Right atrium auricular region (tissue), 2 donors: ENCODE results near the gene TRIM4. TPM values are rescaled to one million over a fixed set of nuclear protein-coding genes. Genes with fewer than 3 reads are reported as not detected.
"Not testable (repeated sequence)": the region's sequence is repeated elsewhere in the genome, so short reads cannot be mapped to it uniquely, and the experiment has no call there.

Source experiments
- DNase-seq: peaks from one replicate; pipeline ENCODE4 v3.0.0-alpha.2; 2019; ENCODE audit warnings: low spot score
- H3K27ac ChIP-seq, 2 donors: fragments of 200-600 bp; sonication (generic); 1 replicate in 1 of 2; 2 replicates in 1 of 2; pipeline ENCODE4 v1.5.1; 2016 to 2019
- H3K27me3 ChIP-seq, 2 donors: fragments of 200-600 bp; sonication (generic); one replicate each; pipeline versions ENCODE4 v1.5.1 to v1.6.0; 2017 to 2019
- H3K36me3 ChIP-seq: fragments of 200-600 bp; sonication (generic); one replicate; pipeline ENCODE4 v1.5.1; 2016
- H3K4me1 ChIP-seq, 2 donors: fragments of 200-600 bp; sonication (generic); one replicate each; pipeline versions ENCODE4 v1.5.1 to v1.6.0; 2017 to 2019
- H3K4me3 ChIP-seq, 2 donors: fragments of 200-600 bp; sonication (generic); 1 replicate in 1 of 2; 2 replicates in 1 of 2; pipeline ENCODE4 v1.5.1; 2017 to 2019; ENCODE audit warnings: mild to moderate bottlenecking in 1 of 2, moderate library complexity in 1 of 2
- H3K9me3 ChIP-seq, 2 donors: fragments of 200-600 bp; sonication (generic); one replicate each; pipeline ENCODE4 v1.5.1; 2019
- total RNA-seq, 2 donors: library from RNA; depleted of rRNA; stranded (reverse); fragments of >200 nt; gene quantifications; one replicate each; pipeline ENCODE4 v1.1.0, GENCODE V29; 2016
- TF ChIP-seq, protein P1 (sequence below), 2 donors: fragments of 200-600 bp; sonication (generic); IDR thresholded peaks; one replicate each; pipeline ENCODE4 v1.5.1; 2019; ENCODE audit warnings: antibody characterized with exemption in 2 of 2

Gene TRIM4
- total RNA-seq, 2 donors from 2014 or later, result 8.8 to 13.3 TPM

DNA sequence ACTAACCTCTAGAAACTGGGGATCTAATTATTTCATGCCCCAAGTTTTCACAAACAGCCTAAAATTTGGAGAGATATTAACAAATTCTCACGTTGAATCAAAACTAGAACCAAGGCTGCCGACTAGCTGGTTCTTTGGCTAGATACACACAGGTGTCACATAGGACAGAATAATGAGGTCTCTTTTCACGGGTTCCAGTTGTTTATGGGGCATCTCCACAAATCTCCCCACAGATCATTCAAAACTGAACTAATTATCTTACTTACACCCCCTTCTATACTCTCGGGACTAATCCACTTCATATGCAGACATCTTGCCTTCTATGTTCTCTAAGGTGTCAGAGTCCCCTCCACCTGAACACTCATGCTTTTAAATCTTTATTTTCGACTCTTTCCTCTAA is 26.1 kb downstream of the TRIM4 start:
- Histone ChIP-seq H3K36me3 (peaks cover 31% of the 10 kb centered on the region), H3K27me3 (no peaks in the 10 kb centered on the region), H3K9me3 (no peaks in the 10 kb centered on the region), H3K27ac (no peak overlapping the region), H3K4me1 (no peaks in the 10 kb centered on the region), H3K4me3 (no peak overlapping the region)
- TF ChIP-seq, protein P1, sequence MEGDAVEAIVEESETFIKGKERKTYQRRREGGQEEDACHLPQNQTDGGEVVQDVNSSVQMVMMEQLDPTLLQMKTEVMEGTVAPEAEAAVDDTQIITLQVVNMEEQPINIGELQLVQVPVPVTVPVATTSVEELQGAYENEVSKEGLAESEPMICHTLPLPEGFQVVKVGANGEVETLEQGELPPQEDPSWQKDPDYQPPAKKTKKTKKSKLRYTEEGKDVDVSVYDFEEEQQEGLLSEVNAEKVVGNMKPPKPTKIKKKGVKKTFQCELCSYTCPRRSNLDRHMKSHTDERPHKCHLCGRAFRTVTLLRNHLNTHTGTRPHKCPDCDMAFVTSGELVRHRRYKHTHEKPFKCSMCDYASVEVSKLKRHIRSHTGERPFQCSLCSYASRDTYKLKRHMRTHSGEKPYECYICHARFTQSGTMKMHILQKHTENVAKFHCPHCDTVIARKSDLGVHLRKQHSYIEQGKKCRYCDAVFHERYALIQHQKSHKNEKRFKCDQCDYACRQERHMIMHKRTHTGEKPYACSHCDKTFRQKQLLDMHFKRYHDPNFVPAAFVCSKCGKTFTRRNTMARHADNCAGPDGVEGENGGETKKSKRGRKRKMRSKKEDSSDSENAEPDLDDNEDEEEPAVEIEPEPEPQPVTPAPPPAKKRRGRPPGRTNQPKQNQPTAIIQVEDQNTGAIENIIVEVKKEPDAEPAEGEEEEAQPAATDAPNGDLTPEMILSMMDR (IDR thresholded peaks at IDR 0.05), result no peak
- DNase-seq, result no peak

DNA sequence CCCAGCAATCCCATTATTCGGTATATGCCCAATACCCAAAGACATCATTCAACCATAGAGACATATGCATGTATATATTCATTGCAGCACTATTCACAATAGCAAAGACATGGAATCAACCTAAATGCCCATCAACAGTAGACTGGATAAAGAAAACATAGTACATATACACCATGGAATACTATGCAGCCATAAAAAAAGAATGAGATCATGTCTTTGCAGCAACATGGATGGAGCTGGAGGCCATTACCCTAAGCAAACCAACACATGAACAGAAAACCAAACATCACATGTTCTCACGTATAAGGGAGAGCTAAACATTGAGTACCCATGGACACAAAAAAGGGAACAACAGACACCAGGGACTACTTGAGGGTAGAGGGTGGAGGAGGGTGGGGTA is 29.0 kb downstream of the TRIM4 start:
- H3K27ac ChIP-seq, result not testable (repeated sequence)

DNA sequence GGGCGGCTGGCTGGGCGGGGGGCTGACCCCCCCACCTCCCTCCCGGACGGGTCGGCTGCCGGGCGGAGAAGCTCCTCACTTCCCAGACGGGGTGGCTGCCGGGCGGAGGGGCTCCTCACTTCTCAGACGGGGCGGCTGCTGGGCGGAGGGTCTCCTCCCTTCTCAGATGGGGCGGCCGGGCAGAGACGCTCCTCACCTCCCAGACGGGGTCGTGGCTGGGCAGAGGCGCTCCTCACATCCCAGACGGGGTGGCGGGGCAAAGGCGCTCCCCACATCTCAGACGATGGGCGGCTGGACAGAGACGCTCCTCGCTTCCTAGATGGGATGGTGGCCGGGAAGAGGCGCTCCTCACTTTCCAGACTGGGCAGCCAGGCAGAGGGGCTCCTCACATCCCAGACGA is 31.0 kb downstream of the TRIM4 start:
- not testable (repeated sequence) for H3K4me1 ChIP-seq, H3K4me3 ChIP-seq, H3K27ac ChIP-seq, H3K9me3 ChIP-seq, H3K27me3 ChIP-seq, DNase-seq
- H3K36me3 ChIP-seq, result peaks cover 27% of the 10 kb centered on the region

More for the DNA sequence above, 29.0 kb downstream of the TRIM4 start:
- not testable (repeated sequence) for H3K9me3 ChIP-seq, DNase-seq, H3K4me1 ChIP-seq, H3K27me3 ChIP-seq, H3K4me3 ChIP-seq
- peaks cover 27% of the 10 kb centered on the region for H3K36me3 ChIP-seq

DNA sequence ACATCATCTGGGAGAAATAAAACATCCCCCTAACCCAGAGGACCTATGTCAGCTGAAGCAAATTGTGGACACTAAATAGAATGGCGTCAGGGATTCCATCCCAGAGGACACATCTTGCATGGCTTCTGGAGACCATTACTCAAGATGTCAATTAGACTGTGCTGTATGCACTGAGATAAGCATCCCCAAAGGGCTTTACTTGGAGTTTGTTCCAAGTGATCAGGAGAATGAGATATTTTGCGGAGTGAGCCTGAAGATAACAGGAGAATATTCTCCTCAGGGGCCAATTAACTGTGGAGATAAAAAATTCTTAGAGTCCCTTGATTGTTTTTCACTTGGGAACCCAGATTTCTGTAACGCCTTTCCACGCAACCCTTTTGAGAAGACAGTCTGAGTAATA is 38.0 kb downstream of the TRIM4 start:
- H3K9me3 ChIP-seq, result no peaks in the 10 kb centered on the region
- TF ChIP-seq, protein P1 (IDR thresholded peaks at IDR 0.05), result no peak
- H3K4me3 ChIP-seq, result no peak overlapping the region
- no peak for DNase-seq
- H3K36me3 ChIP-seq, result no peaks in the 10 kb centered on the region
- H3K4me1 ChIP-seq, result no peaks in the 10 kb centered on the region
- H3K27ac ChIP-seq, result no peak overlapping the region
- no peaks in the 10 kb centered on the region for H3K27me3 ChIP-seq

DNA sequence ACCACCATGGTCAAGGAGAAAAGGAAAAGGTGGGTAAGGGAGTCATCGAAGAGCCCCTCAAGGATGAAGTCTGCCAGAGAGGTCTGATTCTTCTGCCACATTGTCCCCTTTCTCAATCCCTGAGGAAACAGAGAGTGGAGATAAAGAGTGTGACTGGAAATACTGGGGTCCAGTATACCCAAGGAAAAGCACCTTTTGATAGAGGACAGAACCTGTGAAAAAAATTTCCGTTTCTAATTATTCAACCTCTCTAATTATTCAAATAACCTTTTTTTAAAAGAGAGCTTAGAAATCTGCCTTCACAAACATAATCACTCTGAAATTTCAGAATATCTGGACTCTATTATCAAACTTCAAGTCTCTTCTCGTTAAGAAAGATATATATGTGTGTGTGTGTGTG is 42.4 kb downstream of the TRIM4 start, which contains the start of gene OR2AE1:
TSS of gene OR2AE1 (minus strand) at position 101 of the 400 bp plus-strand sequence. CDS start at position 101, 0 bp downstream.
- TF ChIP-seq, protein P1 (IDR thresholded peaks at IDR 0.05), result no peak
- no peak for DNase-seq
- no peaks in the 10 kb centered on the region for H3K4me1 ChIP-seq

DNA sequence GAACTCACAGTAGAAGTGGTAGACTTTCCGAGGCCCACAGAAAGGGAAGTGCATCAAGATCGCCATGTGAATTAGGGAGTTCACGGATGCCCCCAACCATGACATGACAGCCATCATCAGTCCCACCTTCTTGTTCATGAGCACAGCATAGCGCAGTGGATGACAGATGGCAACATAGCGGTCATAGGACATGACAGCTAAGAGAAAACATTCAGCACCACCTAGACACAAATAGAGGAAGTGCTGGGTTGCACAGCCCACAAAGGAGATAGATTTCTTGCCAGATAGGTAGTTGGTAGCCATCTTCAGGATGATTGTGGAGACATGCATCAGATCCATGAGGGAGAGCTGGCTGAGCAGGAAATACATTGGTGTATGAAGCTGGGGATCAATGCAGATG is 42.8 kb downstream of the TRIM4 start:
- no peak for DNase-seq
- TF ChIP-seq, protein P1 (IDR thresholded peaks at IDR 0.05), result no peak
- Histone ChIP-seq H3K36me3 (no peaks in the 10 kb centered on the region), H3K9me3 (no peaks in the 10 kb centered on the region), H3K27ac (no peak overlapping the region), H3K4me3 (no peak overlapping the region), H3K4me1 (no peaks in the 10 kb centered on the region), H3K27me3 (no peaks in the 10 kb centered on the region)

More for the DNA sequence above, 42.4 kb downstream of the TRIM4 start, which contains the start of gene OR2AE1:
- Histone ChIP-seq H3K27ac (no peak within 1 kb of the TSS), H3K9me3 (no peaks in the 10 kb centered on the region), H3K27me3 (no peaks in the 10 kb centered on the region), H3K4me3 (no peak within 1 kb of the TSS), H3K36me3 (no peaks in the 10 kb centered on the region)

DNA sequence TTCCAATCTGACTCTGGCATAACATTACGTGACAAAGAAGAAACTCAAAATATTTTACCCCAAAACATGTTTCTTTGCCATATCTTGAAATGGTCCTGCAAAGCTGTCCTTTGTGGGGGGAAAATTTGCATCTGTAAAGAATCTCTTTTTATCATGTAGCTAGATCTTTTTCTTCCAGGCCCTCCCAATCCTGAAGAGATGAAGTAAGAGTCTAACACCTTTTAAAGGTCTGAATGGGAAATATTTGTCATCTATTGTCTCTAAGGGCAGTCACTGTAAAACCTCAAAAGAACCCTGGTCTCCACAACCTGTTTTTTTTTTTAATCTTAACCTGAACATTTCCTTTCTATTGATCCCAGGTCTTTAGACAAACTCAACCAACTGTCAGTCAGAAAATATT is 51.1 kb downstream of the TRIM4 start:
- H3K36me3 ChIP-seq, result no peaks in the 10 kb centered on the region
- no peak overlapping the region for H3K4me3 ChIP-seq
- no peak for DNase-seq

DNA sequence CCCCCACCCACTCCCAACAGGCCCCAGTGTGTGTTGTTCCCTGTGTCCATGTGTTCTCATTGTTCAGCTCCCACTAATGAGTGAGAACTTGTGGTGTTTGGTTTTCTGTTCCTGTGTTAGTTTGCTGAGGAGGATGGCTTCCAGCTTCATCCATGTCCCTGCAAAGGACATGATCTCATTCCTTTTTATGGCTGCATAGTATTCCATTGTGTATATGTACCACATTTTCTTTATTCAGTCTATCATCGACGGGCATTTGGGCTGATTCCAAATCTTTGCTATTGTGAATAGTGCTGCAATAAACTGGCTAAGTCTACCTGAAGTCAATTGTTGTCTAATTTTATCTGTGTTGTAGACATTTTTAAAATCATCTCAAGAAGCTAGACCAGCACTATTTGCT is 51.9 kb downstream of the TRIM4 start:
- not testable (repeated sequence) for H3K4me3 ChIP-seq, H3K36me3 ChIP-seq, H3K27me3 ChIP-seq, H3K27ac ChIP-seq, DNase-seq, H3K4me1 ChIP-seq
- peaks cover 0 to 17% of the 10 kb centered on the region in 2 donors for H3K9me3 ChIP-seq

More for the DNA sequence above, 51.1 kb downstream of the TRIM4 start:
- Histone ChIP-seq H3K27ac (no peak overlapping the region), H3K4me1 (no peaks in the 10 kb centered on the region), H3K9me3 (peaks cover 0 to 17% of the 10 kb centered on the region in 2 donors), H3K27me3 (no peaks in the 10 kb centered on the region)
- TF ChIP-seq, protein P1 (IDR thresholded peaks at IDR 0.05), result no peak
